Ovary (tissue), 3 donors: Measurements from ENCODE around the gene ANKRD6.

Experiments
- EP300 ChIP-seq: sonication (generic); formaldehyde crosslinking; IDR thresholded peaks from one replicate; pipeline ENCODE4 v1.6.1; 2017; ENCODE audit warnings: antibody characterized with exemption
- POLR2A ChIP-seq: fragments of 450-650 bp; IDR thresholded peaks from one replicate; pipeline ENCODE4 v1.6.1; 2017; ENCODE audit warnings: antibody characterized with exemption, mild to moderate bottlenecking, moderate library complexity
- TF ChIP-seq, protein P1 (sequence below), 3 donors: fragments of 450-650 bp in 2 of 3; fragments of 200-600 bp in 1 of 3; IDR thresholded peaks; one replicate each; pipeline versions ENCODE4 v1.5.1 to v1.8.0; 2016 to 2022; ENCODE audit warnings: antibody characterized with exemption in 3 of 3, mild to moderate bottlenecking in 1 of 3
- donor health status: DM: no; HTN: no; CAD: no.

DNA sequence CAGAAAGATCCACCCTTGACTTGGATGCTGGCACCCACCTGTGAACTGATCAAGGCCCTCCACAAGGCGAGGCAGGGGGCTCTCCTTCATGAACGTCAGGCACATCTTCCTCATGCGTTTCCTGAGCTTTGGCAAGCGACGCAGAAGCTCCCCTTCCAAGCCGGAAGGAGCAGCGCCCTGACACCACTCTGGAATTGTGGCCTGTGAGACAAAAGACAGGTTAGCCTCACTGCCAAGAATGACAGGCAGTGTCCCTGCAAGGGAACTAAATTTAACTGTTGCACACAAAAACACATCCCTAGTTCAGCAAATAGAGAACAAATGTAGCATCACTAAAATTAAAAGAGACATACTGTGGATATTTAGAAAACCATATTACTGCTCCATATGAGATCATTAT is 247.6 kb downstream of the ANKRD6 start:
- TF ChIP-seq, protein P1, sequence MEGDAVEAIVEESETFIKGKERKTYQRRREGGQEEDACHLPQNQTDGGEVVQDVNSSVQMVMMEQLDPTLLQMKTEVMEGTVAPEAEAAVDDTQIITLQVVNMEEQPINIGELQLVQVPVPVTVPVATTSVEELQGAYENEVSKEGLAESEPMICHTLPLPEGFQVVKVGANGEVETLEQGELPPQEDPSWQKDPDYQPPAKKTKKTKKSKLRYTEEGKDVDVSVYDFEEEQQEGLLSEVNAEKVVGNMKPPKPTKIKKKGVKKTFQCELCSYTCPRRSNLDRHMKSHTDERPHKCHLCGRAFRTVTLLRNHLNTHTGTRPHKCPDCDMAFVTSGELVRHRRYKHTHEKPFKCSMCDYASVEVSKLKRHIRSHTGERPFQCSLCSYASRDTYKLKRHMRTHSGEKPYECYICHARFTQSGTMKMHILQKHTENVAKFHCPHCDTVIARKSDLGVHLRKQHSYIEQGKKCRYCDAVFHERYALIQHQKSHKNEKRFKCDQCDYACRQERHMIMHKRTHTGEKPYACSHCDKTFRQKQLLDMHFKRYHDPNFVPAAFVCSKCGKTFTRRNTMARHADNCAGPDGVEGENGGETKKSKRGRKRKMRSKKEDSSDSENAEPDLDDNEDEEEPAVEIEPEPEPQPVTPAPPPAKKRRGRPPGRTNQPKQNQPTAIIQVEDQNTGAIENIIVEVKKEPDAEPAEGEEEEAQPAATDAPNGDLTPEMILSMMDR (IDR thresholded peaks at IDR 0.05) = no peak
- TF ChIP-seq POLR2A (no peak), EP300 (no peak)
